K562 (cell line): ENCODE measurements around the gene EFCAB12. TPM values are rescaled to one million over a fixed set of nuclear protein-coding genes. Genes with fewer than 3 reads are reported as not detected.

Source experiments
- BCOR ChIP-seq: fragments of 450-650 bp; IDR thresholded peaks from 2 replicates; pipeline ENCODE4 v1.6.1; 2016
- ELK1 ChIP-seq: sonication (generic); formaldehyde crosslinking; IDR thresholded peaks from 2 replicates; pipeline ENCODE4 v1.8.1; 2022; ENCODE audit warnings: missing genetic modification reagents
- HSF4 ChIP-seq: fragments of 250-450 bp; sonication (Bioruptor Pico); IDR thresholded peaks from 2 replicates; pipeline ENCODE4 v2.1.2; 2022; ENCODE audit warnings: mild to moderate bottlenecking, moderate library complexity, borderline replicate concordance
- JUN ChIP-seq, 2 experiments: sonication (generic) in 1 of 2; formaldehyde crosslinking in 1 of 2; IDR thresholded peaks; 2 replicates each; pipeline versions ENCODE4 v1.6.1 to v1.8.0; 2012 to 2022; ENCODE audit warnings: borderline replicate concordance in 2 of 2, mild to moderate bottlenecking in 2 of 2, improper control_type of control experiment in 1 of 2, low read depth in 1 of 2, low read length in 1 of 2, missing genetic modification reagents in 1 of 2
- KDM5B ChIP-seq: fragments of 200-600 bp; sonication (generic); IDR thresholded peaks from 2 replicates; pipeline ENCODE4 v1.6.1; 2012; ENCODE audit warnings: low read depth, mild to moderate bottlenecking, moderate library complexity, low read length, control low read depth, inconsistent platforms; ENCODE audit not compliant: insufficient replicate concordance
- MNT ChIP-seq, 2 experiments: fragments of 450-650 bp; conservative IDR thresholded peaks; 2 replicates each; pipeline ENCODE4 v1.6.1; 2017; ENCODE audit warnings: mild to moderate bottlenecking in 2 of 2, moderate library complexity in 2 of 2
- NFIC ChIP-seq: fragments of 450-650 bp; IDR thresholded peaks from 2 replicates; pipeline ENCODE4 v1.6.1; 2017; ENCODE audit warnings: mild to moderate bottlenecking, inconsistent platforms
- SIN3B ChIP-seq: fragments of 450-650 bp; IDR thresholded peaks from 2 replicates; pipeline ENCODE4 v1.6.1; 2017; ENCODE audit warnings: low read depth, mild to moderate bottlenecking, moderate library complexity
- SIX5 ChIP-seq, 2 experiments: IDR thresholded peaks; 2 replicates each; pipeline ENCODE4 v1.6.1; 2011; ENCODE audit warnings: low read length in 2 of 2, borderline replicate concordance in 1 of 2, low read depth in 1 of 2, mild to moderate bottlenecking in 1 of 2, moderate library complexity in 1 of 2; ENCODE audit not compliant: insufficient read depth in 1 of 2
- SMARCA4 ChIP-seq: fragments of 450-650 bp; IDR thresholded peaks from 2 replicates; pipeline ENCODE4 v1.6.1; 2016
- TOE1 ChIP-seq, 2 experiments: fragments of 450-650 bp in 1 of 2; sonication (generic) in 1 of 2; formaldehyde crosslinking in 1 of 2; IDR thresholded peaks; 2 replicates each; pipeline versions ENCODE4 v1.7.1 to v1.8.0; 2016 to 2022; ENCODE audit warnings: borderline replicate concordance in 2 of 2, mild to moderate bottlenecking in 2 of 2, antibody characterized with exemption in 1 of 2, inconsistent platforms in 1 of 2, low read depth in 1 of 2, missing genetic modification reagents in 1 of 2, moderate library complexity in 1 of 2
- ZBTB33 ChIP-seq: sonication (generic); formaldehyde crosslinking; IDR thresholded peaks from 2 replicates; pipeline ENCODE4 v1.8.1; 2023; ENCODE audit warnings: mild to moderate bottlenecking, missing genetic modification reagents
- ZNF140 ChIP-seq: fragments of 250-450 bp; sonication (Bioruptor Pico); IDR thresholded peaks from 2 replicates; pipeline ENCODE4 v1.8.0; 2021; ENCODE audit warnings: moderate library complexity, mild to moderate bottlenecking, inconsistent platforms
- ZNF445 ChIP-seq: fragments of 250-450 bp; sonication (Bioruptor Pico); IDR thresholded peaks from 2 replicates; pipeline ENCODE4 v1.4.0; 2020; ENCODE audit warnings: low read depth, mild to moderate bottlenecking, moderate library complexity
- ZNF449 ChIP-seq: fragments of 250-450 bp; sonication (Bioruptor Pico); IDR thresholded peaks from 2 replicates; pipeline ENCODE4 v1.8.0; 2022; ENCODE audit warnings: moderate library complexity, mild to moderate bottlenecking, inconsistent platforms
- polyA plus RNA-seq, 8 experiments: library from polyadenylated mRNA; depleted of rRNA in 4 of 8; stranded (reverse) in 5 of 8; unstranded in 3 of 8; fragments of >200 nt; fragmentation: Nextera tagmentation in 2 of 8; fragmentation: Illumina TruSeq in 1 of 8; extraction: Ambion mirVana in 2 of 8; extraction: Trizol in 1 of 8; gene quantifications; 2 replicates each; pipeline versions ENCODE4 v1.2.1 to v1.2.3, GENCODE V29; 2011 to 2014; ENCODE audit warnings: inconsistent platforms in 1 of 8, missing spikeins in 1 of 8
- total RNA-seq, 7 experiments: library from RNA; depleted of rRNA in 6 of 7; stranded (reverse); fragments of >200 nt in 6 of 7; fragmentation: Illumina TruSeq in 2 of 7; extraction: Trizol in 2 of 7; gene quantifications; 2 replicates each; pipeline versions ENCODE4 v1.2.1 to v1.2.3, GENCODE V29; 2011 to 2021; ENCODE audit warnings: low replicate concordance in 1 of 7
- TF ChIP-seq, protein P1 (sequence below): fragments of 450-650 bp; formaldehyde crosslinking; IDR thresholded peaks from 2 replicates; pipeline ENCODE4 v1.4.0; 2020; ENCODE audit warnings: mild to moderate bottlenecking, moderate library complexity

The EFCAB12 gene
- total and polyA plus RNA-seq, 9 of the 15 experiments (the other 6 are each of a cell fraction or from before 2014, with no cell fraction given), result 0.08 to 0.95 (median 0.56) TPM; not detected in 1

DNA sequence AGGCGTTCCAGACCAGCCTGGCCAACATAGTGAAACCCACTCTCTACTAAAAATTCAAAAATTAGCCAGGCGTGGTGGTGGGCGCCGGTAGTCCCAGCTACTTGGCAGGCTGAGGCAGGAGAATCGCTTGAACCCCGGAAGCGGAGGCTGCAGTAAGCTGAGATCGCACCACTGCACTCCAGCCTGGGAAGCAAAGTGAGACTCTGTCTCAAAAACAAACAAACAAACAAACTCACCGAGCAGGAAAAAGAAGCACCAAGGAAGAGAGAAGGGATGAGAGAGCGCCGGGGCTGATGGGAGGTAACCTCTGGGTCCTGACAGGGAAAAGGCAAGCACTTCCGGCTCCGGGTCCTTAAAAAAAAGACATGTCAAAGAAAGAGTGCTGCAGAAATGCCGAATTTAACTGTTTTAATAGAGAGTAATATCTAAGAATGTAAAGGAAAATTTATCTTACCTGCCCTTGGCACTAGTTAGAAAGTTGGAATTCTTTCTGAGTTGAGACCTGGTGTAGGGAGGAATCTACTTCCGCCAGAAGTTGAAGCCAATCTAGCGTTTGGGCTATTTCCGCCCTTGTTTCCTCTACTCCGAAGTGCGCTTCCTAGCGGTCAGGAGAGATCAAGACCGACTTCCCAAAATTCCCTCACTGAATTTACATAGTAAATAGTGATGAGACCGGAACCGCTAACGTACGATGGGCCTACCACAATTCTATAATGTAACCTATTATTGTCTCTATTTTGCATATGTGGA is 29.1 kb downstream of the EFCAB12 start (continued):
- TF ChIP-seq SIX5 (IDR thresholded peaks at IDR 0.05; ENCODE audit: borderline replicate concordance in 1 of 2, insufficient read depth in 1 of 2, low read depth in 1 of 2, low read length in 2 of 2), result peak; percentile 50 to 54; a peak in 3 of 4 replicates
- peak; percentile 65 to 79 for TF ChIP-seq MNT (conservative IDR thresholded peaks at IDR 0.05)
- no peak for TF ChIP-seq ELK1 (CRISPR knock-in tag)
- peak; percentile 72 for TF ChIP-seq TOE1 (IDR thresholded peaks at IDR 0.05; ENCODE audit: borderline replicate concordance)
- TF ChIP-seq TOE1 (CRISPR knock-in tag; IDR thresholded peaks at IDR 0.05; ENCODE audit: borderline replicate concordance, low read depth), result no peak
- TF ChIP-seq ZNF445 (CRISPR knock-in tag), result no peak
- TF ChIP-seq, protein P1, sequence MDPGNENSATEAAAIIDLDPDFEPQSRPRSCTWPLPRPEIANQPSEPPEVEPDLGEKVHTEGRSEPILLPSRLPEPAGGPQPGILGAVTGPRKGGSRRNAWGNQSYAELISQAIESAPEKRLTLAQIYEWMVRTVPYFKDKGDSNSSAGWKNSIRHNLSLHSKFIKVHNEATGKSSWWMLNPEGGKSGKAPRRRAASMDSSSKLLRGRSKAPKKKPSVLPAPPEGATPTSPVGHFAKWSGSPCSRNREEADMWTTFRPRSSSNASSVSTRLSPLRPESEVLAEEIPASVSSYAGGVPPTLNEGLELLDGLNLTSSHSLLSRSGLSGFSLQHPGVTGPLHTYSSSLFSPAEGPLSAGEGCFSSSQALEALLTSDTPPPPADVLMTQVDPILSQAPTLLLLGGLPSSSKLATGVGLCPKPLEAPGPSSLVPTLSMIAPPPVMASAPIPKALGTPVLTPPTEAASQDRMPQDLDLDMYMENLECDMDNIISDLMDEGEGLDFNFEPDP (CRISPR knock-in tag), result no peak
- no peak for TF ChIP-seq ZBTB33 (CRISPR knock-in tag)
- TF ChIP-seq NFIC, result peak; percentile 99
- no peak for TF ChIP-seq BCOR
- no peak for TF ChIP-seq HSF4 (CRISPR knock-in tag)
- TF ChIP-seq SMARCA4, result no peak
- TF ChIP-seq SIN3B, result no peak; the same call in 1 of the 2 replicates
- no peak for TF ChIP-seq JUN (IDR thresholded peaks at IDR 0.05; ENCODE audit: borderline replicate concordance, low read depth, low read length)
- no peak for TF ChIP-seq JUN (CRISPR knock-in tag; IDR thresholded peaks at IDR 0.05; ENCODE audit: borderline replicate concordance)
- TF ChIP-seq ZNF449, result no peak
- TF ChIP-seq ZNF140 (CRISPR knock-in tag), result no peak
- no peak for TF ChIP-seq KDM5B
